ENCODE results near the gene TSPAN8. TPM values are rescaled to one million over a fixed set of nuclear protein-coding genes. Genes with fewer than 3 reads are reported as not detected.

TSPAN8 gene
- total RNA-seq, 1 experiment from 2014 or later = 0.37 TPM

- DNase-seq (ENCODE audit: low spot score) (no peak), ATAC-seq (no peak)
- CTCF ChIA-PET = interaction anchor here (1.0 to 1.3 kb wide), 2 partner anchors 10 to 116 kb away, joined by 3 to 4 read pairs; no protein-coding TSS in a partner anchor
- Mint-ChIP-seq H3K4me3 (no peak overlapping the region), H3K27me3 (ENCODE audit: low read depth) (no peaks in the 10 kb centered on the region), H3K27ac (no peak overlapping the region), H3K36me3 (no peaks in the 10 kb centered on the region), H3K9me3 (no peaks in the 10 kb centered on the region), H3K4me1 (peaks cover 25% of the 10 kb centered on the region)
- POLR2A ChIA-PET = no interaction called here
- TF ChIP-seq RORB (CRISPR knock-in tag; IDR thresholded peaks at IDR 0.05) = no peak
- no peak for TF ChIP-seq FOXP4 (CRISPR knock-in tag; IDR thresholded peaks at IDR 0.05)
- no peak for TF ChIP-seq RELA (CRISPR knock-in tag; IDR thresholded peaks at IDR 0.05; ENCODE audit: borderline replicate concordance)
- 0 out of 2 replicates have a peak, but pooled peaks have one; percentile 63 for TF ChIP-seq ZNF512 (CRISPR knock-in tag; IDR thresholded peaks at IDR 0.05; ENCODE audit: borderline replicate concordance)
These were observed 22.6 kb downstream of the TSPAN8 start for GRCh38 chr12:71135077-71135811.

GRCh38 chr12:71134405-71134804 lies 23.4 kb downstream of the TSPAN8 start:
- Mint-ChIP-seq H3K36me3 (no peaks in the 10 kb centered on the region), H3K27ac (no peak overlapping the region), H3K4me3 (no peak overlapping the region), H3K27me3 (ENCODE audit: low read depth) (no peaks in the 10 kb centered on the region), H3K9me3 (no peaks in the 10 kb centered on the region), H3K4me1 (peaks cover 25% of the 10 kb centered on the region)
- ATAC-seq = no peak
- no peak for DNase-seq (ENCODE audit: low spot score)
- ChIA-PET POLR2A (no interaction called here), CTCF (no interaction called here)
- TF ChIP-seq ZNF138 (CRISPR knock-in tag; conservative IDR thresholded peaks at IDR 0.05) (no peak), MYBL2 (CRISPR knock-in tag; IDR thresholded peaks at IDR 0.05) (no peak), SMAD3 (CRISPR knock-in tag; IDR thresholded peaks at IDR 0.05; ENCODE audit: borderline replicate concordance) (no peak), ZNF671 (CRISPR knock-in tag; IDR thresholded peaks at IDR 0.05) (no peak), NR2C2 (CRISPR knock-in tag; IDR thresholded peaks at IDR 0.05) (no peak), ESRRA (CRISPR knock-in tag; IDR thresholded peaks at IDR 0.05; ENCODE audit: borderline replicate concordance) (no peak), IRF1 (CRISPR knock-in tag; IDR thresholded peaks at IDR 0.05) (no peak), NR1H2 (CRISPR knock-in tag; IDR thresholded peaks at IDR 0.05) (no peak), NFE2L1 (CRISPR knock-in tag; IDR thresholded peaks at IDR 0.05) (no peak), ATF6 (CRISPR knock-in tag; IDR thresholded peaks at IDR 0.05) (no peak), ATF3 (CRISPR knock-in tag; conservative IDR thresholded peaks at IDR 0.05) (no peak), ZNF512 (CRISPR knock-in tag; IDR thresholded peaks at IDR 0.05; ENCODE audit: borderline replicate concordance) (no peak), E2F5 (CRISPR knock-in tag; IDR thresholded peaks at IDR 0.05) (no peak), ZNF396 (CRISPR knock-in tag; IDR thresholded peaks at IDR 0.05; ENCODE audit: borderline replicate concordance) (no peak), CREM (CRISPR knock-in tag; IDR thresholded peaks at IDR 0.05) (no peak), CREB1 (CRISPR knock-in tag; IDR thresholded peaks at IDR 0.05) (no peak), HMGXB4 (CRISPR knock-in tag; IDR thresholded peaks at IDR 0.05) (no peak)

All from WTC11 (cell line).